Fibroblast of lung (primary cell): Measurements from ENCODE around the gene PGM5.

Experiments used
- CTCF ChIP-seq, 2 donors: IDR thresholded peaks in 1 of 2; conservative IDR thresholded peaks in 1 of 2; 1 replicate in 1 of 2; 2 replicates in 1 of 2; pipeline ENCODE4 v1.5.1; 2011 to 2012; ENCODE audit warnings: low read length in 2 of 2, control low read depth in 1 of 2, inconsistent platforms in 1 of 2, low read depth in 1 of 2, mild to moderate bottlenecking in 1 of 2
- EZH2 ChIP-seq: IDR thresholded peaks from 2 replicates; pipeline ENCODE4 v1.5.1; 2012; ENCODE audit warnings: low read length, control low read depth, mild to moderate bottlenecking; ENCODE audit errors: missing control alignments

GRCh38 chr9:68555437-68556150 is 199.2 kb downstream of the PGM5 start:
- TF ChIP-seq CTCF (conservative IDR thresholded peaks at IDR 0.05 in 1 of 2, IDR thresholded peaks at IDR 0.05 in 1 of 2; ENCODE audit: low read depth in 1 of 2, low read length in 2 of 2) (no peak), EZH2 (no peak)
